Skin epidermis (tissue), 12 donors: Measurements from ENCODE around the gene TNPO2.
"Not testable (repeated sequence)": the region's sequence is repeated elsewhere in the genome, so short reads cannot be mapped to it uniquely, and the experiment has no call there.

ENCODE experiments used
- H3K27ac ChIP-seq, 21 experiments: fragments of 200-600 bp; sonication (generic) in 11 of 21; one replicate each; pipeline ENCODE4 v1.5.0; 2020; ENCODE audit warnings: mild to moderate bottlenecking in 3 of 21, inconsistent platforms in 2 of 21, moderate library complexity in 2 of 21
- H3K4me3 ChIP-seq, 7 experiments: fragments of 200-600 bp; sonication (generic) in 2 of 7; one replicate each; pipeline ENCODE4 v1.5.0; 2020; ENCODE audit warnings: inconsistent platforms in 2 of 7, mild to moderate bottlenecking in 2 of 7, moderate library complexity in 1 of 7

Gene TNPO2

DNA sequence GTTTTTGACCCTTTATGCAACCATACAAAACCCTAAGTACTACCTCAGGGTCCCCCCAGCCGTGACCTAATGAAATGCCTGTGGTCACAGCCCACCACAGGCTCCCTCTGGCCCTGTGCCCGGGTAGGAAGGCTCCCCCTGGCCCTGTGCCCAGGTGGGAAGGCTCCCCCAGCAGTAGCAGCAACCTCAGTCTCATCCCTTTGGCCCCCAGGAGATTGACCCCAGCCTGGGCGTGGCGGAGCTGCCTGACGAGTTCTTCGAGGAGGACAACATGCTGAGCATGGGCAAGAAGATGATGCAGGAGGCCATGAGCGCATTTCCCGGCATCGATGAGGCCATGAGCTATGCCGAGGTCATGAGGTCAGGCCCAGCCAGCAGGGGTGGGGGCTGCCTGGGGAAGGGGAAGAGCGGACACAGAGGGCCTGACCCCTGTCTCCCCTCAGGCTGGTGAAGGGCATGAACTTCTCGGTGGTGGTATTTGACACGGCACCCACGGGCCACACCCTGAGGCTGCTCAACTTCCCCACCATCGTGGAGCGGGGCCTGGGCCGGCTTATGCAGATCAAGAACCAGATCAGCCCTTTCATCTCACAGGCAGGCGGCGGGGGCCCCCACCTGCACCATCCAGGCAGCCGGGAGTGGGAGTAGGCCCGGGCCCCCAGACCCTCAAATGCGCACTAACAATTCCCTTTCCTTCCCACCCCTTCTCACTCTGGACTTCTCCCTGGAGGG, 21.6 kb upstream of the TNPO2 start:
- H3K4me3 ChIP-seq = no peak overlapping the region
- H3K27ac ChIP-seq = no peak overlapping the region

DNA sequence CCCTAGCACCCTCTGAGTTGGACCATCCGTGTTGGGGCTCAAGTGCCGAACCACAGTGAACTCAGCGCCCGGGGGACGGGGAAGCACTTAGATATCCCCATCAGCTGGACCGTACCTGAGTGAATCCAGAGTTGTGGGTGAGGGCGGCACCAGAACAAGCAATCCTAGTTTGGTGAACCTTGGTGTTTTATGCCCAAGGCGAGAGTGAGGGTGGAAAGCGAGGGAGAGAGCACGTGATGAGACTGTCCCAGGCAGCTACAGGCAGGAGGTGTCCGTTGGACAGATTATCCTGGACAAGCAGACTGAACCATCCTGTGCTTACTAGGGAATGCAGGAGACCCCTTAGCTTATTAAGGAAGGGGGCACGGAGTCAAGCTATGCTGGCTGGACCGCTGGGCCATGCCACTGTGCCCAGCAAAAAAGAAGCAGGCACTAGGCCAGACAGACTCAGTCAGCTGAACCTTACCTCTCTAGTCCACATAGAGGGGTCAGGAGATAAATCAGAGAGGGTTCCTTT, 14.2 kb upstream of the TNPO2 start:
- peak overlapping the region; percentile 69 to 91 (median 85) for H3K4me3 ChIP-seq
- peak overlapping the region in 20 of 21 experiments; percentile 85 to 99 (median 96) for H3K27ac ChIP-seq

DNA sequence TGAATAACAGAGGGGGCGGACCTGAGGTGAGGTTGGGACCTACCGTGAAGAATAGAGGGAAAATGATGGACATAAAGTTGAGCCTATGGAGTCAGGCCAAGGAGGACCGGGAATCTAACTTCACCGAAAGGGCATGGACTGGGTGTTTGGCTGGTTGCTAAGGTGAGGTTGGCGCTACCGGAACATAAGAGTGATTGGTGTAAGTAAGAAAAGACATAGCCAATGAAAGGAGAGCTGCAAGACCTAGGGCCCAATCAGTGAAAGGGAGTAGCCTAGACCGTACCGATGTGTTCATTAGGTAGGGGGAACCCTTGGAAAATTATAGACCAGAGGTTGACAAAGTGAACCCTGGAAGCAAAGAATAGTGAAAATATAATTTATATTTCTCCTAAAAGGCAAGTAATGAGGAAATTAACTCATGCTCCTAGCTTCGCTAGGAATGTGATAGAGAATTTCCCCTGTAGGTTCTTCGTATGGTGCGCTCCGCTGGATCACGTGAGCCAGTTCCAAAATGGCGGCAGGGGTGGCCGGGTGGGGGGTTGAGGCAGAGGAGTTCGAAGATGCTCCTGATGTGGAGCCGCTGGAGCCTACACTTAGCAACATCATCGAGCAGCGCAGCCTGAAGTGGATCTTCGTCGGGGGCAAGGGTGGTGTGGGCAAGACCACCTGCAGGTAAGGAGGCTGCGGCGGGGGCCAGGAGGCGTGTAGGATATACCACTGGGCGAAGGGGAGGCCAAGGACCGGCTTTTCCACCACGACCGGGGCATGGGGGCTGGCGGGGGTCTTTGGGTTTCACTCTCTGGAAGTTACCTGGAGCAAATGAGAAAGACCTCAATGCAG, 13.5 kb upstream of the TNPO2 start, which contains the start of gene GET3:
Gene GET3 (plus strand): TSS at position 503 of the 840 bp plus-strand sequence. CDS start 9 bp downstream, at position 512.
- Histone ChIP-seq H3K27ac (peak within 1 kb of the TSS; percentile 16 to 99 (median 96)), H3K4me3 (peak within 1 kb of the TSS; percentile 69 to 91 (median 85))

DNA sequence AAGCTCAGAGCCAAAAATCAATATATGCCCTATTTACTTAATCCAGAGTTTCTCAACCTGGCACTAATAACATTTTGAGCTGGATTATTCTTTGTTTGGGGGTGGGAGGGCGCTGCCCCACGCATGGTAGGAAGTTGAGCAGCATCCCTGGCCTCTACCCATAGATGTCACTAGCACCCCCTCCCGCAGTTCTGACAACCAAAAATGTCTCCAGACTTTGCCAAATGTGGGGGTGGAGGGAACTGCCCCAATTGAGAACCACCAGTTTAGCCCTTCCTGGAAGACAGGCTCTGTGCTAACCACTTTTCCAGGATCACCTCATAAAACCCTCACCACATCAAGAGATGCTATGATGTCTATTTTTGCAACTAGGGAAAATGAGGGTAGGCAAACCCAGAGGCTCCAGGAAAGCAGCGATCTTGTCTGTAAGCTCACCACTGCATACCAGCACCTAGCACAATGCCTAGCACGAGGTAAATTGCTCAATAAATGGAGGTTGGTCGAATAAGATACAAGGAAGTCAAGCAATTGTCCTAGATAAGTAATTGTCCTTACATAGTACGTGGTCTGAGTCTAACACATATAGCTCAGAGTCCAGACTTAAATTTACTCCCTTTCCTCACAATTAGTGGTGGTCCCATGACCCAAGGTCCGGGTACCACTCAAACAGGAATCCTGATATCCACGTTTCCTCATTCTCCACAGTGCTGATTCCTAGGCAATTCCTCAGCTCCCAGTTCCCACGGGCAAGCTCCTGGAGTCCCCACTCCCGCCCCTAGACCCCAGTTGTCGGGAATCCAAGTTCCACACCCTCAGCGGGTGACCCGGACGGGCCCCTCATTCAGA, 9.9 kb upstream of the TNPO2 start:
- peak overlapping the region; percentile 63 to 100 (median 96) for H3K27ac ChIP-seq
- H3K4me3 ChIP-seq = peak overlapping the region; percentile 61 to 100 (median 88)

DNA sequence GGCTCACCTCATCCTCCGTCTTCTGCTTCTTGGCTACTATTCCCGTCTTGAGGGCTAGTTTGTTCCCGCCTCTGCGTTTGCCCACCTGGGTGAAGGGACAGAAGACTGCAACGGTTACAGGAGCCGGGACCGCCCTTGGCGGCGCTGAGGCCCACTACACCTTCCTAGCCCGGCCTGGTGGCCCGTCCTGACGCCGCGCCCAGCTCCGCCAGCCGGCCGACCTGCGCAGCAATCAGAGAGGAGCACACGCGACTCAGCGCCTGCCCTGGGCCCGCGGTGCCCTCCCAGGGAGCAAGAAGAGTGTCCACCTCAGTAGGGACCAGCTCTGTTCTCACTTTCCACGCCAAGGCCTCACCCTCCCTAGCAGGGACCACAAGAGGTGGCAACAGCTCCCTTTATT, 7.6 kb upstream of the TNPO2 start:
- Histone ChIP-seq H3K27ac (no peak overlapping the region), H3K4me3 (no peak overlapping the region)

DNA sequence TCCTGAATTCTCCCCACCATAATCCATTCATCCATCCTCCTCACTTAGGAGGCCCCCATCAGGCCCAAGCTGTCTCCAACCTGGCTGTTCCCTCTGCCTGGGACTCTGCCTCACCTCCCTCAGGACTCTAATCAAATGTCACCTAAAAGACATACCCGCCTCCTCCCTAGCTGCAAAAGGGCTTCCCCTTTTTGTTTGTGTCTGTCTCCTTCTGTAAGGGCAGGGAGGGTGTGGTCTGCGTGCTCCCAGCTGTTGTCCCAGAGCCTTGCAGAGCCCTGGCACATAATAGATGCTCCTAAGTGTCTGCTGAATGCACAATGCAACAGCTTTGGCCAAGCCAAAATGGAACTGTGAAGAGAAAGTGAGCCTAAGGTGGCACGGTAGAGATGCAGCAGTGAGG, 6.3 kb upstream of the TNPO2 start:
- H3K4me3 ChIP-seq = no peak overlapping the region
- no peak overlapping the region for H3K27ac ChIP-seq

DNA sequence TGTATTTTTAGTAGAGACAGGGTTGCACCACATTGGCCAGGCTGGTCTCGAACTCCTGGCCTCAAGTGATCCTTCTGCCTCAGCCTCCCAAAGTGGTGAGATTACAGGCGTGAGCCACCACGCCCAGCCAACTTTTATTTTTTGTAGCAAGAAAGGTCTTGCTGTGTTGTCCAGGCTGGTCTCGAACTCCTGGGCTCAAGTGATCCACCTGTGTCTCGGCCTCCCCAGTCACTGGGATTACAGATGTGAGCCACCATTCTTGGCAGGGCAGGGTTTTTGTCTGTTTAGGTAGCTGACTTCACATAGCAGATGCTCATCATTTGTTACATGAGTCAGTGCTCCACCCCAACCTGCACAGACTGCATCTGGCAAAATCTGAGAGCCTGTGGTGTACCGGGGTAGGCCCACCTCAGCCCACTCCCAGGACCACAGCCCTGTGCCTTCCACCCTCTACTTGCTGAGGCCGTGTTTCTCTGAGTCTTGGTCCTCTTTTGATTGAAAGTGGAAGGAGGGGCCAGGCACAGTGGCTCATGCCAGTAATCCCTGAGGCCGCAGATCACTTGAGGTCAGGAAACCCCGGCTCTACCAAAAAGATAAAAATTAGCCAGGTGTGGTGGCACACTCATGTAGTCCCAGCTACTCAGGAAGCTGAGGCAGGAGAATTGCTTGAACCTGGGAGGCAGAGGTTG, 4.2 kb upstream of the TNPO2 start:
- Histone ChIP-seq H3K4me3 (no peak overlapping the region), H3K27ac (no peak overlapping the region)

DNA sequence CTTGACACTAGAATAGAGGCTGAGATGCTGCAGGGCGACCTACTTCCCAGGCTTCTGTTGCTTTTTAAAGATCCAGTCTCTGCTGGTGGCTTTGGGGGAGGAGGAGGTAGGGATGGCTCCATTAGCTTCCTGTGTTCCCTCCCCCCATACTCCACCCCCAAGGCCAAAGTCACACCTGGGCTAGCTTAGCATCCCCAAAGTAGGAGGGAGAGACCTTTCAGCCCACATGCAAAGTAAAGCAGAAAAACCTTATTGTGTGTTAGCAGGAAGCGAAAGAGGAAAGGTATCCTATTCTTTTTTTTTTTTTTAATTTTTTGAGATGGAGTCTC, 3.2 kb upstream of the TNPO2 start:
- Histone ChIP-seq H3K4me3 (no peak overlapping the region), H3K27ac (no peak overlapping the region)

DNA sequence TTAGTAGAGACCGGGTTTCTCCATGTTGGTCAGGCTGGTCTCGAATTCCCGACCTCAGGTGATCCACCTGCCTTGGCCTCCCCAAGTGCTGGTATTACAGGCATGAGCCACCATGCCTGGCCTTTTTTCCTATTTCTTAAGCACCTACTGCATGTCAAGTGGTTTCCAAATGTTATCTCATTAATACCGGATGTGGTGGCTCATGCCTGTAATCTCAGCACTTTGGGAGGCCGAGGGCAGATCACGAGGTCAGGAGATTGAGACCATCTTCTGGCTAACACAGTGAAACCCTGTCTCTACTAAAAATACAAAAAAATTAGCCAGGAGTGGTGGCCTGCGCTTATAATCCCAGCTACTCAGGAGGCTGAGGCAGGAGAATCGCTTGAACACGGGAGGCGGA, 1.9 kb upstream of the TNPO2 start:
- H3K4me3 ChIP-seq, H3K27ac ChIP-seq: not testable (repeated sequence)

DNA sequence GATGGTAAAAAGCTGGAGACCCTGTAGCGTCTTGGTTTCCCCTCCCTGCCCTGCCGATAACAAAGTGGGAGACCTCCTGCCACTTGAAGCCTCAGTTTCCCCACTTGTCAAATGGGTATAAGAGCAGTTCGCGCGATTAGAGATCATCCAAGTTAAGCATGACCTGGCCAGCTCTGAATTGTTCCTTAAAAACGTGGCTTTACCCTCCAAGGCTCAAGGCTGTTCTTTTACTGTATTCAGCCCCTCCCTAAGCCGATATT, 421 bp downstream of the TNPO2 start:
- Histone ChIP-seq H3K27ac (peak overlapping the region; percentile 19 to 99 (median 96)), H3K4me3 (peak overlapping the region; percentile 70 to 94 (median 81))

DNA sequence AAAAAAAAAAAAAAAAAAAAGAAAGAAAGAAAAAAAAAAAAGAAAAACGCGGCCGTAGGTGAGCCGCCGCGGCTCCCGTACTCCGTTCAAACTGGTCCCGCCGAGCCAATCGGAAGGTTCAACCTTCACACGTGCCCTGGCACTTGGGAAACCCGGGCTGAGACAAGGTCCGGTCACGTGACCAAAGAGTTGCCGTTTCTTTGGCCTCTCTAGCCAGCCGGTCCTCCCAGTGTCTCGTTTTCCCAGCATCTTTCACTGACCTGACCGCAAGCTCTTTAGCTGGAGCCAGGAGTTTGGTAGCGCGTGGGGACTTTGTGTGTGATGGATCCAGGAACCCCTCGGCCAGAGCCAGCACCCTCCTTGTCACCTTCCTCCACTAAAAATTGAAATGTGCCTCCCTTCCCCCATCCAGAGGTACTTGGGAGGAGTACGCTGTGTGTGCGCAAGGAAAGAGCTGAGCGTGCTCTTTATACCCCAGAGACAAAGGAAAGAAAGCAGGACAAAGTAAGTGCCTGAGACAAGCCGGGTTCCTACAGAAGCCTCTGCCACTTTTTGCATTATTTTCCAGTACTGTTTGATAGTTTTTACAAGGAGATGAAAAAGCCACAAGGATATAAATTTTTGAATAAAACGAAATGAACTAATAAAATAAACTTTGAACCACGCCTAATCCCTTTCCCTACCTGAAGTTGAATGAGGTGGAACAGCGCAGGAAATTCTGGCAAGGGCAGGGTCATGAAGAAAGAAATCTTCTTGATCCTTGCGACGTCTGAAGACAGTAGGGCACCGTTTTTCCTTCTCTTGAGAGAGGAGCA, 959 bp downstream of the TNPO2 start:
- Histone ChIP-seq H3K27ac (peak overlapping the region; percentile 91 to 99 (median 97)), H3K4me3 (peak overlapping the region; percentile 70 to 94 (median 81))

DNA sequence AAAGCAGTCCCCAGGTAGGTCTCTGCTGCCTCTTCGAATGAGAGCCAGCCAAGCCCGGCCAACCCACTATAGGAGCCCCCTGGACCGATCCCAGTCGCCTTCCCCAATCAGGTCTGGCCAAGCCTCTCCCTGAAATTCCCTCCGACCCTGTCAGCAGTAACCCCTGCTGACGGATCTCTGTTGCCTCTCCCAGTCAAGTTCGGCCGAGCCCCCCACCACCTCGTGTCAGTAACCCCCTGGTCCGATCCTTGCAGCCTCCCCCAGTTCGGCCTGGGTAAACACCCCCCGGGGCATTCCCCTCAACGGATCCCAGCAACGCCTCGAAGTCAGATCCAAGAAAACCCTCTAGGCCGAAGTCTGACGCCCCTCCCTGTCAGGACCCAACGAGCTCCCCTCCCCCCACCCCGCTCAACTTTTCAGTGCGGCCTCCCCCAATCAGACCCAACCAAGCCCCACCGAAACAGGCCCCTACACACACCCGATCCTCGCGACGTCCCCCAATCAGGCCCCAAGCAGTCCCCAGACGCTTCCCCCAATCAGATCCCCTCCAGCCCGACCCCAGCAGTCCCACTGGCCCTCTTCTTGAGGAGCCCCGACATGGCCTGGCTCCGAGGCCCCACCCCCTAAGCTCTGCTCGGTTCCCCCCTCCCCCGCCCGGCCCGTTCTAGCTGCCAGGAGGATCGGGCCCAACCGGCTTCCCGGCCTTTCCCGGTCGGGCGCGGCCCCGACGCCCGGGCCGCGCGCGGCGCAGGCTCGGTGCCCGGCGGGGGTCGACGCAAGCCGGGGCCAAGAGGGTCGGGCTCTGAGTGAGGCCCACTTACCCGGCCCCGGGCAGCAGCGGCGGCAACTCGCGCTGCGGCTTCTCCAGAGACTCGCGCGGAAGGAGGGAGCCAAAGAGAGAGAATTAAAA, 1.8 kb downstream of the TNPO2 start:
- peak overlapping the region; percentile 70 to 94 (median 81) for H3K4me3 ChIP-seq
- peak overlapping the region; percentile 91 to 99 (median 97) for H3K27ac ChIP-seq

DNA sequence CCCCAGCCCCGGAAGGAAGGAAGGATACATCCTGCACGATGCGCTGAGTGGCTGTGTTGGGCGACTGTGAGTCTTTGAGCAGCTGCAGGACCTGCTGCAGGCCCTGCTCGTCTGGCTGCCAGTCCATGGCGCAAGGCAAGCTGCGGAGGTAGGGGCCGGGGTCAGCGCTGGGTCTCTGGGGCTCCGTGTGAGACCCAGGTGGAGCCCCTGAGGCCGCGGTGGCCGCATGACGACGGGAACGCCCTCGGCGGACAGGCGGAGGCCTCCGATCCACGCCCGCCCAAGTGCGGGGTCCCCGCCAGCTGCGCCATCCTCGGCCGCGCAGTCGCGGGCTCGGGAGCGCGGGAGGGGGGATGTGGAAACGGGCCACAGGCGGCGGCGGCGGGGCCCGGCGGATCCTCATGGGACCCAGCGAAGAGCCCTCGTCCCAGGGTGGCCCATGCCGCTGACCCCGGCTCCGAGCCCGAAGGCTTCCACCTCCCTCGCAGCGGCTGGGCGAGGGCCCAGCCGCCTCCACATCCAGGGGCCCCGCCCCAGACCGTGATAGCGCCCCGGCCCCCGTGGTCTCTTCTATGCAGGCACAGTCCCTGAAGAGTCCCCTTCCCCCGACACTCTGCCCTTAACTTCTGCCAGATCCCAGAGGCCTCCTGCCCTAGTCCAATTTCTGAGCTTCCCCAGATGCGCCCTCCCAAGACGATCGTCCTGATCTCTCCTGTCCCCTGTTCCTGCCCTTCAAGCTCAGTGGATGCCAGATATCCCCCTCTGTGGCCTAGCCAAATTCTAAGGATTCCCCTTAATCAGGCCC, 2.7 kb downstream of the TNPO2 start:
- H3K27ac ChIP-seq = peak overlapping the region; percentile 91 to 99 (median 97)
- H3K4me3 ChIP-seq = peak overlapping the region; percentile 70 to 94 (median 81)

DNA sequence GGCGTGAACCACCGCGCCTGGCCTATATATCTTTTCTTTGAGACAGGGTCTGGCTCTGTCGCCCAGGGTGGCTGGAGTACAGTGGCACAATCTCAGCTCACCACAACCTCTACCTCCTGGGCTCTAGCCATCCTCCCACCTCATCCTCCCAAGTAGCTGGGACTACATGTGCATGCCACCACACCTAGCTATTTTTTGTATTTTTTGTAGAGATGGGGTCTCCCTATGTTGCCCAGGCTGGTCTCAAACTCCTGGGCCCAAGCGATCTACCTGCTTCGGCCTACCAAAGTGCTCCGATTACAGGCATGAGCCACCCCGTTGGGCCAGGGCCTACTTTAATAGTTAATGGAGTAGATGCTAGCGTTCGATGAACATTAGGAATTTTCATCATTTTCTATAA, 3.4 kb downstream of the TNPO2 start:
- H3K27ac ChIP-seq = peak overlapping the region in 15 of 21 experiments; percentile 92 to 98 (median 97)
- H3K4me3 ChIP-seq = peak overlapping the region; percentile 70 to 94 (median 81)

DNA sequence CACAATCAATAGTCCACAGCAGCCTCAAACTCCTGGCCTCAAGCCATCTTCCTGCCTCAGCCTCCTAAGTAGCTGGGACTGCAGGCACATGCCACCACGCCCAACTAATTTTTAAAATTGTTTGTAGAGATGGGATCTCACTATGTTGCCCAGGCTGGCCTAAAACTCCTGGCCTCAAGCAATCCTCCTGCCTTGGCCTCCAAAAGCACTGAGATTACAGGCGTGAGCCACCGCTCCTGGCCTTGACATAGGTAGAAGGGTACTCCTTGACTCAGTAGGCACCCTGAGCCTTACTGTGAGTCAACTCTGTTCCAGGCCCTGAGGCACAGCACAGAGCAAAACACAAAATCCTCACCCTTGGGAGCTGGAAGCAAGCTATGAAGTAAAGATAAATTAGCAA, 7.8 kb downstream of the TNPO2 start:
- no peak overlapping the region for H3K27ac ChIP-seq
- no peak overlapping the region for H3K4me3 ChIP-seq

DNA sequence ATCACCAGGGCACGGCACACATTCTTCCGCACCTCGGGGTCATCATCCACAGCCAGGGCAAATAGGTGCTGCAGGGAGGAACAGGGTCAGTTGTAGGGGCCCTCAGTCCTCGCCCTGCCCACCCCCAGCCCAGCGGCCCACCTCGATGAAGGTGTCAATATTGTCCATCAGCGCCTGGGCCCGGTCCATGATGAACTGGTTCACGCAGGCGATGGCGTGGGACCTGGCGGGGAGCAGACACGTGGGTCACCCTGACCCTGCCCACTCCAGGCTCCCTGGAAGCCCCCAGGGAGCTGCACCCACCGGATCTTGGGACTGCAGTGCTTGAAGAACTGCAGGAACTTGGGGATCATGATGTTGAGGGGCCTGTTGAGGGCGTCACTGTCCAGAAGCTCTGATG, 8.6 kb downstream of the TNPO2 start:
- Histone ChIP-seq H3K4me3 (no peak overlapping the region), H3K27ac (no peak overlapping the region)

DNA sequence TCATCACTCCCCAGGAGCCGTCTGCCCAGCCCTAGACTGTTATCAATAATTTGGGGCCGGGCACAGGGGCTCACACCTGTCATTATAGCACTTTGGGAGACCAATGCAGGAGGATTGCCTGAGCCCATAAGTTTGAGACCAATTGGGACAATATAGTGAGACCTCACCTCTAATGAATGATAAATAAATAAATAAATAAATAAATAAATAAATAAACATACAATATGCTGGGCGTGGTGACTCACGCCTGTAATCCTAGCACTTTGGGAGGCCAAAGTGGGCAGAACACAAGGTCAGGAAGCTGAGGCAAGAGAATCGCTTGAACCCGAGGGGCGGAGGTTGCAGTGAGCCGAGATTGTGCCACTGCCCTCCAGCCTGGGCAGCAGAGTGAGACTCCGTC, 10.4 kb downstream of the TNPO2 start:
- H3K27ac ChIP-seq, H3K4me3 ChIP-seq: not testable (repeated sequence)
